ENCODE results near the gene OSBPL8.

Gene OSBPL8

DNA sequence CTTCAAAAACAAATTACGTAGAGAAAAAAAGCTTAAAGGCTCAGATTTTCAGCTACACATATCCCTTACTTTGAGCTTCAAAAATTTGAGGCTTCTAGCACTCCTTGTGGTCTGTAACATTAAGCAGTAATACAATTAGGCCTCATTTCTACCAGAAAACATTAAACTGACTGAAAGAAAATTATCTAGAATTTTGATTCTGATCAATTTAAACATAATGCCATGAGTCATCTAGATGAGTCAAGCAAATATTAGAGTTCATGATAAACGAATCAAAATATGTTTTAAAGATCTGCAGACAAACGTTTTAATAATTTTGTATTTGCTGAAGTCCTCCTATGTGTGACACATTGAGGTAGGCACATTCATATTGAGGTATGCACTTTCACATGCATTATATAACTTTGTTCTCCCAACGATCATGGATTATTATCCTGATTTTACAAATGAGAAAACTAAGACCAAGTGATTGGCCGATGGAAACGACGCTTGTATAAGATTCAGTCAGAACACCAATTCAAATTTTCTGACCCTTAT, 4.3 kb downstream of the OSBPL8 start:
- DNase-seq: peak; percentile 9

DNA sequence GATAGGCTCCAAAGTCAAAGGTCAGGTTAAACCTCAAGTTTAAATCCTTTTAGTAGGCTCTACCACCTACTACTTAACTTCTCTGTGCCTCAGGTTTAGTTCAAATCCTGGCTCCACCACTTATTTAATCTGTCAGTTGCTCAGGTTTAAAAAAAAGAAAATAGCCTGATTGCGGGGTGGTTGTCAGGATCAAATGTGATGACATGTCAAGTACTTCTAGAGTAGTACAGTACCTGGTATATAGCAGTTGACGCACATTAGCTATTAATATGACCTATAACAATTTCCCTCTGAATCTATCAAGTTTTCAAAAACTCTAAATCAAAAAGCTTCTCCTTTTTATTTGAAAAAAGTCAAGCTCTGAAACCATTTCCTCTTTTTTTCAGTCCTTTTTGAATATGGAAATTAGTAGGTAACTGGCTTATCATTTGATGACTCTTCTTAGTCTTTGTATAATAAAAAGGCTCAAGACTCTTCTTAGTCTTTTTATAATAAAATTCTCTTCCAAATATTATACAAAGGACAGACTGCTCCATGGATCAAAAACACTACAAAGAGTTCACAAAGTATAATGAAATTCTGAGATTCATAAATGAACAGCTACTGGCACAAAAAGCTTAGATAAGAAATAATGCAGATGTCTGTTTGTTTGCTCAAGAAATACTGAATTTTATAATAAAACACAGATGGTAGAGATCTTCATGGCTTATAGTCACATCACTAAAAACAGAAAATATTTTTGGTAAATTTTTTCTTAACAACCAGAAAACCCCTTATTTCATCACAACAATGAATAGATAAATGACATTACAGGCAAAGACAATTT, 5.0 kb downstream of the OSBPL8 start:
- DNase-seq: no peak

DNA sequence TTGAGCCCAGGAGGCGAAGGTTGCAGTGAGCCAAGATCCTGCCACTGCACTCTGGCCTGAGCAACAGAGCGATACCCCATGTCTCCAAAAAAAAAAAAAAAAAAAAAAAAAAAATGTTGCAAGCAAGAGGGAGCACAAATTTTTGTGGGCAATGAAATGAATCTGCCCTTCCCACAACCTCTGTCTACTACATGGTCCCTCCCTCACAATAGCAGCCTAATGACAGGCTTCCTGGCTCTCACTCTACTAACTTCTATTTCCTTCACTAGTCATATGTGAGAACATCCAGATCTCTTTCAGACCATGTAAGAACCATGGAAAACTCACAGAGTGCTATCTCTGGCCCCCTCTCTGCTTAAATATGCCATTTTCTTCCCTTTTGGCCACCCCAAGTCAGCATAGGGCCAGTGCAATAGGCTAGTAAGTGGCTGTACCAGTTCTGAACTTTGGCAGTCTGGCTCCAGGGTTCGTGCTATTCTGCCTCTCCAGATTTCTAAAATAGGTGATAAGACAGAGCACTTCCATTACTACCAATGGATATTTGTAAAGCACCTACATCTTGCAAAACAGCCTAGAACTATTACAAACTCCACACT, 7.1 kb downstream of the OSBPL8 start:
- peak; percentile 54 for DNase-seq

DNA sequence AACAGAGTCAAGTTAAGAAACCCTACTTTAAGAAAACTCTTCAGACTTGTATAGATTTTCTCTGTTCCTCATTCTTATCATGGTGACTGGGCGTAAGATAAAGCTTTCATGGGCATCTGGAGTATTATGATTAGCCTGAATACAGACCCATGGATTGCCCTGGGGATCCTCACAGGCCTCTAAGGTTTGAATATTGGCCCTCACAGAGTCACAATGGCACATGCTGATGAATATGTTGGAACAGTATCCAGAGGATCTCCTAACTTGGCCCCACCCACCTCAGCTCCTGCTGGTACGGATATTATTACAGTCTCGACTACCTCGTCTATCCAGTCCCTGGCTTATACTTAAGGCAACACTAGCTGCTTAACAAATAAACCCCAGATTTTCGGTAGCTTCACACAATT, 8.1 kb downstream of the OSBPL8 start:
- no peak for DNase-seq

DNA sequence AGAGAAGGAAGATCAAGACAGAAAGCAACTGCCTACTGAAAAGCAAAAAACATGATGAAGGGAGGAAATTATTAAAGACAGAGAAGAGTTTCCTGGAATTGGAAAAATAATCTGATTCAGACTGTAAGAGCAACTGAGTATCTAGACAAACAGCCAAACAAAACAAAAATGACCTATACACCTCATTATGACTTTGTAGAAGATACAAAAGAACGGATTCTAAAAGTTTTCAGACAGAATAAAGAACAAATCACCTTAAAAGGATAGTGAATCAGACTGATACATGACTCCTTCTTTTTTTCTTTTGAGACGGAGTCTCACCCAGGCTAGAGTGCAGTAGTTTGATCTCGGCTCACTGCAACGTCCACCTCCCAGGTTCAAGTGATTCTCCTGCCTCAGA, 10.4 kb downstream of the OSBPL8 start:
- no peak for DNase-seq

DNA sequence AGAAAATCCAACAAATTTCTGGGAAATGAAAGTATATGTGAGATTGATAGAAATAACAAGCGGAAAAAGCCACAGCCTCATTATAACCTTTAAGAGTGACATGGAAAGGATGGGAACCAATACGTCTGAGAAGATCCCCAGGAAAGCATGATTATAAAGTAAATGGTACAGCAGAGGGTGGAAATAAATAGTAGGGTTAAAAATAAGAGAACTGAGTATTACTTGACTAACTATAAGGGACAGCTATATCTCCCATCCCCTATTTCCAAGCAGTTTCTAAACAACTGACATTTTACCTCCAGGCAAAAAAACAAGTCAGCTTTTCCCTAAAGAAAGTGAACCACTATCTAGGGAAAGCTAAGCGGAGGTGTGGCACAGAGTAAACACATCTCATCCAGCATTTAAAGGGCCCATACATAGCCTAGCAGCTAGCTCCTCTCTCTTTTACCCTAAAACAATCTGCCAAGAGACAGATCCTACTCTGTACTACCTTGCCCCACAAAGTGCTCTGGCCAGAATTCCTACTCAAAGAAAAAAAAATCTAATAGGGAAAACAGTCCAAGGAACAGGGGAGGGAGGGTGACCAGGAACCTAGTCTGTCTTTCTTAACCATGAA, 11.2 kb downstream of the OSBPL8 start:
- DNase-seq: no peak

DNA sequence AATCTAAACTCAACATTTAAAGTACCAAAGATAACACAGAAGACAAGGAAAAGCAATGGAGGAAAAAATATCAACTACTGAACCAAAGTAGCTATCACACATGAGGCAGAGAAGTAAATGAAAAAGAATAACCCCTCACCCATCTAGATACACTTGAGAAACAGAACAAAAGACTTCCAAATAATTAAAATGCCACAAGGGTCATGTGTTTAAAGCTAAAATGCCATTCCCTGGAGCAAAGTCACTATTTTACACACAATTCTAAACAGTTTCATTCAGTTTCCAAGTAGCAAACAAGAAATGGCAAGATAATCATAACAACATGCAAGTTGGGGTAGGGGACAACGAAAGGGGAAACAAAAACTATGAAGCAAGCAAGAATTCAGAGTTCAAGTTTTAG, 12.0 kb downstream of the OSBPL8 start:
- DNase-seq: no peak

DNA sequence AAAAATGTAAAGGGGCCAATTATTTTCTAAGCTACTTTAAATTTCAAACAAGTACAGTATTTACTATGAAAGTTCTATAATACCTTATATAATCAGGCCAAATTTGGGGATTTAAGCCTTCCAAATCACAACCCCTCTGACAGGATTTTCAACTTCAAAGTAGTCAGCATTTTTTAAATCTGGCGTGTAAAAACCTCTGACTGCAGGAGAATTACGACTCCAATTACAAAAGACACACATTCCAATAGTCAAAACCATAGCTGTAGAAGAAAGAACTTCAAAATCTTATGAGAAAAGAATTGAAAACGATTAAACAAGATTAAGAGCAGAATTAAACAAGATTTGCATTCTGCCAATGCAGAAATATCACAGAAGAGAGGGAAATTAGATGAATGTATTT, 12.7 kb downstream of the OSBPL8 start:
- no peak for DNase-seq

DNA sequence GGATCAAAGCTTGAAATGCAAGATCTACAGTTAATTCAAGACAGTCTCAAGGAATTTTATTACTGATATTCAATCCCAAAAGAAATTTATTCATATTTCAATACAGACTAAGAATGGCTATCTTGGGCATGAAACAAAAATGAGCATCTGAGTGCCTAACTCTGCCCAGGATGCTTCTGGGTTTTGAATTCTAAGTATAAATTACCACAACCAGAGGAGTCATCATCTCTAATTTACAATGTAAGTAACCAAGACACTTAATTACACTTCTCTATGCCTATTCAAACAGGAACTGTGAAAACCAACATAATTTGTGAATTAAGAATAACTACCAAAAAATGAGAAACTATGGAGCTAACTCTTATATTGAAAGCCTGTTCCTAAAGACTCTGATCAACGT, 14.1 kb downstream of the OSBPL8 start:
- DNase-seq: no peak

DNA sequence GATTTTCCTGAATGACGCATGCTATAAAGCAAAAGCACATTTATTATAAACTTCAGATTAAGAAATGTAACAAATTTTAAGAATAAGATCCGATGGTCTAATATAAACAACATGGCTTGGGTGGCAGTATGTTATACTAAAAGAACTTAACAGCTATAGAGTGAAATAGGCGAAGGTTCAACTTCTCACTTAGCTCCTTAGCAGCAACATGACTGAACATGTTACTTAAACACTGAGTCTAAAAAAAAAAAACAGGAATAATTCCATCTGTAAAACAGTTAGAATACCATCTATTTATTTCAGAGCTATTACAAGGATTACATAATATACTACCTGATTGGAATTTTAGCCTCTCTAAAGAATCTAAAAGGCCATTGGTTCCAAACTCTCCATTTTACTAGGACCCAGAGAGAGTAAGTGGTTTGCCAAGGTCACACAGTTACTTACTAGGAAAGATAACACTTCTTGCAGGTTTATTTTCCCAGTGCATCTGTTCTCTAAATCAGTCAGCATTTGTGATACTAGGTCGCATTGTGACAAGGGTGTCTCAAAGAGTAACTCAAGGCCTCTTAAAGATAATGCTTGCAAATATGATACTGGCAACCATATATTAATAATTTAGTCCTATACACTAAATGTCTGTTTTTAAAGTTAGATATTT, 14.8 kb downstream of the OSBPL8 start:
- DNase-seq: no peak

DNA sequence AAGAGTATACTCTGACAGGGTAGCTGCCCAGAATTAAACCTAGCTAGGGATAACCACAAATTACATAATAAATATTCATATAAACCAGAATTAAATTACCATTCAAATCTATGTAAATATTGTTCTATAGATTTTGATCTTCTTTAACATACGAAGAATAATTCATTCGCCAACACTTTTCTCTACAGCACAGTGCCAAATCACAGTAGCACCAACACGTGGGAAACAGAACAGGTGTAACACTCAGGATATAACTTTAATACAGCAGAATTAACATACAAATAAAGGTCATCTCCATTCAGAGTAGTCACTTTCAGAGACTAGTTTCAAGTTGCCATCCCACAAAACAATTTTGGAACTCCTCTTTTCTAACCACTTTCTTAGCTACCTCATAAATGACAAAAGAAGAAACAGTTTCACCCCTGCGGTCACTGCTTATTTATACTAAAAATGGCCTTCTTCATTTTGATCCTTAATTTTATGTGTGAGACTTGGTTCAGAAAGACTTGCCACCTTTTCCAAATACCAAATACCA, 15.7 kb downstream of the OSBPL8 start:
- no peak for DNase-seq

DNA sequence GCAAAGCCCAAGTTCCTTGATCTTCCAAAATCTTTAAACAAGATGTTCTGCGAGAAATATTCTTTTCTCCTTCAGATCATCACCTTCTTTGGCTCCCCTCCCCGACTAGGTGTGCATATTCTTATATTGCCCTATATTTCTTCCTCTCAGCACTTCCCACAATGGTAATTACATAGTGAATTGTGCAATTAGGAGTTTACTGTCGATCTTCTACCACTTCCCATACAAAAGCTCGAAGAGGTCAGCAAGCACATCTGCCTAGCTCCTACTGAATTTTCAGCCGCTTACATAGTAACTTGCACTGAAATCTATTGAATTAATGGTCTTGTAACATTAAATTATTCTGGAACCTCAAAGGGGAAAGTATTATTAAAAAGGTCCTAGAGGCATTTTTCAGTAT, 16.7 kb downstream of the OSBPL8 start:
- DNase-seq: no peak

DNA sequence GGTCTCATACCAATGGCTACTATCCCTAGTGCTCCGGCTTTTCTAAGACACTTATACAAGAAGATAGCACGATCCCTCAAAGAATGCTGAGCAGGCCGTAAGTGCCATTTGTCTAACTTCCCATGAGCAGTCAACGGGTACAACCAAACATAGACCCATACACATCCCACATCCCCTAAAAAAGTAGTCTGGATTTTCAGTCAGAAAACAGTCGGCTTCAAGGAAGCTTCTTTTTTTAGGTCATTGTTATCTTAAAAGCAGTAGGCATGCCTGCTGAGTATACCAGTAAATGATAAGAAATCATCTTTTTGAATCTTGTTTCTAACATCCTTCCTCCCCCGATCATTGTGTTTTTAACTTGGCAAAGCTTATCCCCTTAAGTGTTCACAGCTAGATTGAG, 19.8 kb downstream of the OSBPL8 start:
- DNase-seq: no peak

DNA sequence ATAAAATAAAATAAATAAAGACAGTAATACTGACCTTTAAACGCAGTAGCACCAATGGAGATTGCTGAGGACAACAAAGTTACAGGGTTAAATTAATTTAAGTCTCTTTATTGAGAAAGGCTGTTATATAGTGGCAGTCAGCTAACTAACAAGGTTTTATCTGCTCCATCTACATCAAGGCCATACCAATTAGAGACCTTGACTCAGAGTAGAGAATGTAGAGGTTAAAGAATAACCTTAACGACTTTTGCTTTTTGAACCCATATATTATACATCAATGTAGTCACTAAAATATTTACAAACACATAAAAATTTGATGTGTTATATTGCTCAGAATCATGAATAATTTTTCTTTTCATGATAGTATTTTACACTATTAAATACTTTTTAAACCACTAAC, 21.6 kb downstream of the OSBPL8 start:
- DNase-seq: no peak

DNA sequence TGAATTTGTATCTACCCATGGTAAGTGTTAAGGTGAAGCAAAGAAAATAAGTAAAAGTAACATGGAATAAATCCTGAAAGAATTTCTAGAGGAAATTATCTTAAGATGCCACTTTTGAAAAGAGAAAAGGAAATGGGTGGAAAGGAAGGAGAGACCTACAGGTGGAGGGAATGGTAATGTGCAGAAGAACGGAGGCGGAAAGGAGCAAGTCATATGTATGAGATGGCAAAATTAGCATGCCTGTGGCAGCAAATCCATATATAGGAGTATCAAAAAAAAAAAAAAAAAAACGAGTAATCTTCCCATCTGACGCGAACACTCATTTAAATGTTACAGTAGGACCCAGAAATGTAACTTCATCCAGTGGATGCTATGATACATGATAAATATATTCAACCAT, 23.0 kb downstream of the OSBPL8 start:
- no peak for DNase-seq

DNA sequence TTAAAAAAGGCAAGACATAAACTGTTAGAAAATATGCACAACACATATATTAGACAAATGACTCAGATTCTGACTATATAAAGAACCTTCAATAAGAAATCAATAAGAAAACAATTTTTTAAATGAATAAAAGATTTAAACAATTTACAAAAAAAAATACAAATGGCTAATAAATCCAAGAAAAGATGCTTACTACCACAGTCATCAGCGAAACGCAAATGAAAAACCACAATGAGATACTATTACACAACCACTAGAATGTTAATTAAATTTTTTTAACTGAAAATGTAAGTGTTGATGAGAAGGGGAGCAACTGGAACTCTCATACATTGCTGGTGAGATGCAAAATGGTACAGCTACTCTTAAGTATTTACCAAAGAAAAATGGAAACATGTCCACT, 24.4 kb downstream of the OSBPL8 start:
- DNase-seq: no peak

DNA sequence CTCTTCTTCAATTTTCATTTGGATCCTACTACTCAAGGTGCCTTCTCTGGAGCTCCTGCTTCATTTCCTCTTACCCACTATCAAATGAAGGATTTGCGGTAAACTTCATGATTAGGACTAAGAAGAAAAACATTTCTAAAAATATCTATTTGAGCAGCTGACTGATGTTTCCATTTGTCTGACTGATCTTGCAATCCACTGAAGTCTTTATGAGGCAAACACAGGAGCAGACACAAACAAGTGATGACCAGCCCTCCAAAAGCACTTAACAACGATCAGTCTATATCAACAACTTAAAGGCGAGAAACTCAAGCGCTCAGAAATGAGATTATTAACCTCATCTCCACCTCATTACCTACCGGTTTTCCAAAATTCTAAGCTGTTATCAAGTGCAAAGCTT, 26.2 kb downstream of the OSBPL8 start:
- no peak for DNase-seq

DNA sequence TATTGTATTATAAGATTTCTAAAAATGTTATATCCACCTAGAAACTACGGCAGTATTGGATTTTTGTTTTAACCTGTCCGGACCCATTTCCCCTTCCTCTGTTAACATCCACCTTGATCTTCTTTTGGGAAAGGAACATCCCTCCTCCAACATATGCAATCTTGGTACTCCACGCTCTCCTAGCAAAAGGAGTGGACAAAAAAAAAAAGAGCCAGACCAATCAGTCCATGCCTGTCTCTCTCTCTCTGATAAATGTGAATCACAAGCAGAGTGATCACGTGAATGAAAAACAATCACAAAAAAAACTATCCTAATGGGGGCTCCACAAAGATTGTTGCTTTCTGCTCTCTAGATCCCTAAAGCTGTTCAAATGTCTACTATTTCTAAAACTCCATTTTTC, 27.1 kb downstream of the OSBPL8 start:
- no peak for DNase-seq

DNA sequence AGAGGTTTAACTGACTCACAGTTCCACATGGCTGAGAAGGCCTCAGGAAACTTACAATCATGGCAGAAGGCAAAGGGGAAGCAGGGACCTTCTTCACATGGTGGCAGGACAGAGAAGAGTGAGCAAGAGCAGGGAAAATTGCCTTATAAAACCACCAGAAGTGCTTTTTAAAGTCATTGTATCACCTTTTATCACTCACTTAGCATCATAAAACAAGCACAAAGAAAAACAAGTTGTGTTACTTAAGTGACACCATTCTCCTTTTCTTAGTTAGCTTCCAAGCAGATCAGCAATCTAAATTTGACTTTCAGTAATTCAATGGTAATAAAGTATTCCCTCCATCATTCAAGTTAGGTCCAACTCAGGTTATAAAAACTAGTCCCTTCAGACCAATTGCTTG, 28.5 kb downstream of the OSBPL8 start:
- DNase-seq: no peak

DNA sequence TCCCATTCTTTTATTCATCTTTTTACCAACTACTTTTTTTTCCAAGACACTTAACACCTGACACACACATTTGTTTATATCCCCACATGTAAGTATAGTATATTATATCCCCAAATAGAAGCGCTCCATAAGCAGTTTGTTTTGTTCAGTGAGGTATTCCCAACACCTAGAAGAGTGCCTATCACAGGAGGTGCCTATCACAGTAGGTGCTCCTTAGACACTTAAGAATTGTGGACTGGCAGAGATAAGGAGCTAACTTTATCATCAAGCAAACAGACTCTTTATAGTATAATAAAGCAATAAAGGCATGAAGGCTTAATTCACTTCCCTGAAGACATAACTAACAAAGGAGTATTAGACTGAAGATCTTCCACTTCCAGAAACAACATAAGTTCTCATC, 29.1 kb downstream of the OSBPL8 start:
- DNase-seq: no peak

DNA sequence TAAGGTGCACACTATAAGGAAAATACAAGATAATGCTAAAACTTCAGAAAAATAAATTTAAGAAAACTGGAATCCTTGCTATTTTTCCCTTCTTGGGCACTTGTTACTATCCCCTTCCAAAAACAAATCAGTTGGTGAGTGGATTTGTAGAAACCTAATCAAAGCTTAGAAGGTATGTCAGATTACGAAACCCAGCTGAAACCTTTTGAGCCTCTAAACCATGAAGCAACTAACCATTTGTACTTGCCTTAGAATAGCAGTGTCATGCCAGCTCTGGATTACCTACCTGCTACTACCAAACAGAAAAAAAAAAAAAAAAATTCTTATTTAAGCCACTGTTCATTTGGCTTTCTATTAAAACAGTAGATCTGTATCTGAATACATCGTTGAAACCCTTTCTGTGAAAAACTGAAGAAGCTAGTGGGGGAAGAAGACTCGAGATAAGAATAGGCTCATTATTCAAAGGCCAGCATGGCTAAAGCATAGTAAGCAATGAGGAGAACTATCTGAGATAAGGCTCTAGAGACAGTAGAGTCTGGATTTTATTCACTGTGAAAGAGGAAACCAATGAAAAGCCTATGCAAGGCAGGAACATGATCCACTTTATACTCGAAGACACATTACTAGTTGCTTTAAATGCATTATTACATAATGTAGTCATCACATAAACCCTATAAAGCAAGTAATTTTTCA, 30.2 kb downstream of the OSBPL8 start:
- DNase-seq: no peak

DNA sequence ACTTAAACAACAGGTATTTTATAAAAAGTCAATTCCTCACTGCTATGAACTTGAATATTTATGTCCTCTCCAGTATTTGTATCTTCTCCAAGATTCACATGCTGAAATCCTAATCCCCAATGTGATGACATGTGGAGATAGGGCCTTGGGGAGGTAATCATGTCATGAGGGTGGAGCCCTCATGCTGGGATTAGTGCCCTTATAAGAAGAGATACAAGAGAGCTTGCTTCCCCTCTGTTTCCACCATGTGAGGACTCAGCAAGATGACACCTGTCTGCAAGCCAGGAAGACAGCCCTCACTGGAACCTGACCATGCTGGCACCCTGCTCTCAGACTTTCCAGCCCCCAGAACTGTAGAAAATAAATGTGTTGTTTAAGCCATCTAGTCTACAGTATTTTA, 36.2 kb downstream of the OSBPL8 start:
- no peak for DNase-seq
